Mesothelial cell of epicardium (in vitro differentiated cells): Measurements from ENCODE around the gene NFX1. TPM values are rescaled to one million over a fixed set of nuclear protein-coding genes. Genes with fewer than 3 reads are reported as not detected.
A peak's percentile ranks its signal among the peaks of the same experiment; 100 is the strongest.

Experiments used
- DNase-seq, 2 experiments: peaks; one replicate each; pipeline ENCODE4 v3.0.0; 2021; ENCODE audit warnings: low spot score in 2 of 2; ENCODE audit not compliant: unreplicated experiment in 2 of 2
- H3K27ac Mint-ChIP-seq: 2 replicates; pipeline ENCODE4 v1.8.0; 2021; ENCODE audit warnings: mixed read lengths
- H3K27me3 Mint-ChIP-seq: 2 replicates; pipeline ENCODE4 v1.8.0; 2021; ENCODE audit warnings: low read depth, mixed read lengths
- H3K36me3 Mint-ChIP-seq: 2 replicates; pipeline ENCODE4 v1.8.0; 2021; ENCODE audit warnings: mixed read lengths
- H3K4me1 Mint-ChIP-seq: 2 replicates; pipeline ENCODE4 v1.8.0; 2021; ENCODE audit warnings: mixed read lengths
- H3K4me3 Mint-ChIP-seq: 2 replicates; pipeline ENCODE4 v1.8.0; 2021; ENCODE audit warnings: mild to moderate bottlenecking, moderate library complexity, mixed read lengths
- H3K9me3 Mint-ChIP-seq: 2 replicates; pipeline ENCODE4 v1.8.0; 2021; ENCODE audit warnings: mixed read lengths
- total RNA-seq: library from RNA; stranded (reverse); gene quantifications from 3 replicates; pipeline ENCODE4 v1.2.1, GENCODE V29; 2021
- TF ChIP-seq, protein P1 (sequence below): fragments of 200-600 bp; sonication (generic); IDR thresholded peaks from one replicate; pipeline ENCODE4 v1.5.0; 2021; ENCODE audit warnings: antibody characterized with exemption; ENCODE audit not compliant: unreplicated experiment

The NFX1 gene
- total RNA-seq, 1 donor from 2014 or later = 30.2 TPM

DNA sequence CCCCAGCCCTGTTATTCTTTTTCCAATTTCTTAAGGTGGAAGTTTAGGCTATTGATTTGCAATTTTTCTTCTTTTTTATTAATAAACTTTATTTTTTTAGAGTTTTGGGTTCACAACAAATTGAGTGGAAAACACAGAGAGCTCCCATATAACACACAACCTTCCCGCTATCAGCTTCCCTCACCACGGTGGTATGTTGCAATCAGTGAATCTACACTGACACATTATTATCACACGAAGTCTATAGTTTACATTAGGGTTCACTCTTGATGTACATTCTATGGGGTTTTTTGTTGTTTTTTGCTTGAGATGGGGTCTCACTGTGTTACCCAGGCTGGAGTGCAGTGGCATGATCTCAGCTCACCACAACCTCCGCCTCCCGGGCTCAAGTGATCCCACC is 4.8 kb upstream of the NFX1 start:
- H3K27me3 Mint-ChIP-seq = no peaks in the 10 kb centered on the region
- no peaks in the 10 kb centered on the region for H3K9me3 Mint-ChIP-seq
- DNase-seq = no peak
- no peaks in the 10 kb centered on the region for H3K4me1 Mint-ChIP-seq
- no peak overlapping the region for H3K4me3 Mint-ChIP-seq
- no peak overlapping the region for H3K27ac Mint-ChIP-seq
- peaks cover 8% of the 10 kb centered on the region for H3K36me3 Mint-ChIP-seq
- TF ChIP-seq, protein P1, sequence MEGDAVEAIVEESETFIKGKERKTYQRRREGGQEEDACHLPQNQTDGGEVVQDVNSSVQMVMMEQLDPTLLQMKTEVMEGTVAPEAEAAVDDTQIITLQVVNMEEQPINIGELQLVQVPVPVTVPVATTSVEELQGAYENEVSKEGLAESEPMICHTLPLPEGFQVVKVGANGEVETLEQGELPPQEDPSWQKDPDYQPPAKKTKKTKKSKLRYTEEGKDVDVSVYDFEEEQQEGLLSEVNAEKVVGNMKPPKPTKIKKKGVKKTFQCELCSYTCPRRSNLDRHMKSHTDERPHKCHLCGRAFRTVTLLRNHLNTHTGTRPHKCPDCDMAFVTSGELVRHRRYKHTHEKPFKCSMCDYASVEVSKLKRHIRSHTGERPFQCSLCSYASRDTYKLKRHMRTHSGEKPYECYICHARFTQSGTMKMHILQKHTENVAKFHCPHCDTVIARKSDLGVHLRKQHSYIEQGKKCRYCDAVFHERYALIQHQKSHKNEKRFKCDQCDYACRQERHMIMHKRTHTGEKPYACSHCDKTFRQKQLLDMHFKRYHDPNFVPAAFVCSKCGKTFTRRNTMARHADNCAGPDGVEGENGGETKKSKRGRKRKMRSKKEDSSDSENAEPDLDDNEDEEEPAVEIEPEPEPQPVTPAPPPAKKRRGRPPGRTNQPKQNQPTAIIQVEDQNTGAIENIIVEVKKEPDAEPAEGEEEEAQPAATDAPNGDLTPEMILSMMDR = no peak

DNA sequence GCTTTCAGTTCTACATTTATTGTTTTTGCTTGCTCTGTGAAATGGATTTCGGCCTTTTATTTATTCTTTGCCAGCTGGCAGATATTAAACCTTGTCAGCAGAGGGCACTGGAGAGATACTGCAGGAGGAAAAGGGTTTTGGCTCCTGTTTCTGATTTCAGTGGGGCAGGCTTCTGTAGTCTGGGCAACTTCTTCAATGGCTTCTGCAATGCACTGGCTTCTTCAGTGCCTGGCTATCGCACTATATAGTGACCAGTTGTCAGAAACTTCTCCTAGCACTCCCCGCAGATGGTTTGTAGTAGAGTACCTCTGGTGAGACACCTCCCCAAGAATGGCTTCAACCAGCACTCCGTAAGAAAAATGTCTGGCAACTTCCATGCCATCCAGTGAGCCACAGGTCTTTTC is 3.2 kb upstream of the NFX1 start:
- no peak overlapping the region for H3K27ac Mint-ChIP-seq
- DNase-seq = no peak
- no peaks in the 10 kb centered on the region for H3K27me3 Mint-ChIP-seq
- H3K4me1 Mint-ChIP-seq = peaks cover 12% of the 10 kb centered on the region
- H3K36me3 Mint-ChIP-seq = peaks cover 4% of the 10 kb centered on the region
- no peaks in the 10 kb centered on the region for H3K9me3 Mint-ChIP-seq
- H3K4me3 Mint-ChIP-seq = no peak overlapping the region
- TF ChIP-seq, protein P1 = no peak

DNA sequence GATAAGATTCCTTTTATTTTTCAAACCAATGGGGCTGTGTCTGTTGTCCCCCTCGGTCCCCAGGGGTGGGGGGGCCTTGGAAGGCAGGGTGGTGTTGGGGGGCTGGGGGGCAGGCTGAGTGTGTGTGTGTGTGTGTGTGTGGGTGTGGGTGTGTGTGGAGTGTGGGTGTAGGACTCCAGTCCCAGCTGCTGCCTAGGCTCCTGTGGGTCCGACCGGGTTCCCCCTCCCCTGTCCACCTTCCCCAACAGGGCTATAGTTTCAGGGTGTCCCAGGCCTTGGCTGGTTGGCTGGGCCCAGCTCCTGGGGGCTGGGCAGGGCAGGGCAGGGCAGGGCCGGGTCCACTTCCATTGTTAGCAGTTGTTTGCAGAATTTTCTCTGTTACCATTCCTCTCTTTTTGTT is 2.1 kb upstream of the NFX1 start:
- Mint-ChIP-seq H3K9me3 (no peaks in the 10 kb centered on the region), H3K4me3 (peak overlapping the region; percentile 18), H3K27me3 (no peaks in the 10 kb centered on the region), H3K27ac (no peak overlapping the region), H3K36me3 (no peaks in the 10 kb centered on the region), H3K4me1 (peaks cover 20% of the 10 kb centered on the region)
- TF ChIP-seq, protein P1 = no peak
- DNase-seq = no peak

DNA sequence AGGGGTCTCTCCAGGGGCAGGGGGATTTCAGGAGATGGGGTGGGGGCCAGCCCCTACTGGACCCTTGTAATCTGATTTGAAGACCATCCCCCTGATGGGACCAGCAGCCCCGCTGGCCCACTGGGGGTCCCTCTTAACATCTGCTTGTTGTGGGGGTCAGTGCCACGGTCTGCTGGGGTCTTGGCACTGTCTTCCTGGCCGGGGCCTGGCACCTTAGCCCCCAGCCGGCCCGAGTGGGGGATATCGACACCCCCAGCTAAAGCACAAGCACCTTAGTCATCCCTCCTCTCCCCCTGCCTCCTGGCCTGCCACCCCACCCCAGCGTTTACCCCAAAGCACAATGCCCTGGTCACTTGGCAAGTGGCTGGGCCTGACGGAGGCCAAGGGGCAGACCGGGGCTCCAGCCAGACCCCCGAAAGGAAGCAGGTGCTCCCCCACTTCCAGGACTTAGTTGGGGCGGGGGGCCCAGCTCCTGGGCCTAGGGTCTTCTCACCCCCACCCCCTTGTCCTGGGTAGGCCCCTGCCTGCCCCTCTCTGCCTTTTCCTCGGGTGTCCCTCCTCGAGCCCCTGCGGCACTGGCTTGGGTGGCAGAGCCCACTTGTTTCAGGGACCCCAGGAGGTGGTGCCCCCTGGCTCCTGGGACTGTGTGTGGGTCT is 1.4 kb upstream of the NFX1 start:
- Mint-ChIP-seq H3K4me3 (no peak overlapping the region), H3K36me3 (no peaks in the 10 kb centered on the region), H3K9me3 (no peaks in the 10 kb centered on the region), H3K27ac (peak overlapping the region; percentile 16), H3K4me1 (peaks cover 20% of the 10 kb centered on the region), H3K27me3 (no peaks in the 10 kb centered on the region)
- DNase-seq = no peak
- TF ChIP-seq, protein P1 = no peak

DNA sequence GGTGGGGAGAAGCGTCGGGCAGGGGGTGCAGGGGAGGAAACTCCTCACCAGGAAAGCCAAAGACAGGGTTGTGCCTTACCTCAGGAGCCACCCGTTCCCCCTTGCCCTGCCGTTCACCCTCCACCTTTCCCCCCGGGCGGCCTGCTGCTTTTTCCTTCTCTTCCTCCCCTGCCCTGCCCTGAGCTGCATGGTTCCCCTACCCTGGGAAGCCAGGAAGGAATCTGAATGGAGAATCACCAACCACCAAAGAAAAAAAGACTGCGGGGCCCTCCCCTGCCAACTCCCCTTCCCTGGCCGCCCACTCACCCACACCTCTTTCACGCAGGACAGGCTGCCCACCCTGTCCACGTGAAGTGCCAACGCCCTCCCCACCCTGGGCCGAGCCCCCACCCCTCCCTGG is 820 bp upstream of the NFX1 start:
- TF ChIP-seq, protein P1 = no peak
- Mint-ChIP-seq H3K9me3 (no peaks in the 10 kb centered on the region), H3K27ac (peak overlapping the region; percentile 99), H3K4me3 (peak overlapping the region; percentile 91), H3K36me3 (peaks cover 2% of the 10 kb centered on the region), H3K4me1 (peaks cover 20% of the 10 kb centered on the region), H3K27me3 (no peaks in the 10 kb centered on the region)
- no peak for DNase-seq

DNA sequence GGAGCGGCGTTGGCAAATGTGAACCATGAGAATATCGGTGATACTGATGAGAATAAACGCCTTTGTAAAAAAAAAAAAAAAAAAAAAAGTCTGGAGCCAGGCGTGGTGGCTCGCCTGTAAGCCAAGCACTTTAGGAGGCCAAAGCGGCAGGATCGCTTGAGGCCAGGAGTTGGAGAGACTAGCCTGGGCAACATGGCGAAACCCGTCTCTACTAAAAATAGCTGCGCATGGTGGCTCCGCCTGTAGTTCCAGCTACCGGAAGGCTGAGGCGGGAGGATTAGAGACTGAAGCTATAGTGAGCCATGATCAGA is 425 bp upstream of the NFX1 start:
- Mint-ChIP-seq H3K36me3 (peaks cover 6% of the 10 kb centered on the region), H3K4me3 (peak overlapping the region; percentile 91), H3K9me3 (no peaks in the 10 kb centered on the region), H3K4me1 (peaks cover 20% of the 10 kb centered on the region), H3K27me3 (no peaks in the 10 kb centered on the region), H3K27ac (peak overlapping the region; percentile 99)
- TF ChIP-seq, protein P1 = no peak
- no peak for DNase-seq
